Testis (tissue), 2 donors: Measurements from ENCODE around the gene HBEGF.

Source experiments
- POLR2A ChIP-seq: fragments of 450-650 bp; IDR thresholded peaks from one replicate; pipeline ENCODE4 v1.6.1; 2017; ENCODE audit warnings: antibody characterized with exemption, mild to moderate bottlenecking, moderate library complexity
- TF ChIP-seq, protein P1 (sequence below), 3 experiments: fragments of 450-650 bp in 2 of 3; fragments of 200-600 bp in 1 of 3; sonication (generic) in 1 of 3; IDR thresholded peaks; one replicate each; pipeline ENCODE4 v1.5.1; 2016 to 2019; ENCODE audit warnings: antibody characterized with exemption in 3 of 3, mild to moderate bottlenecking in 2 of 3, moderate library complexity in 1 of 3

GRCh38 chr5:140360681-140361479 lies 14.5 kb upstream of the HBEGF start:
- TF ChIP-seq, protein P1, sequence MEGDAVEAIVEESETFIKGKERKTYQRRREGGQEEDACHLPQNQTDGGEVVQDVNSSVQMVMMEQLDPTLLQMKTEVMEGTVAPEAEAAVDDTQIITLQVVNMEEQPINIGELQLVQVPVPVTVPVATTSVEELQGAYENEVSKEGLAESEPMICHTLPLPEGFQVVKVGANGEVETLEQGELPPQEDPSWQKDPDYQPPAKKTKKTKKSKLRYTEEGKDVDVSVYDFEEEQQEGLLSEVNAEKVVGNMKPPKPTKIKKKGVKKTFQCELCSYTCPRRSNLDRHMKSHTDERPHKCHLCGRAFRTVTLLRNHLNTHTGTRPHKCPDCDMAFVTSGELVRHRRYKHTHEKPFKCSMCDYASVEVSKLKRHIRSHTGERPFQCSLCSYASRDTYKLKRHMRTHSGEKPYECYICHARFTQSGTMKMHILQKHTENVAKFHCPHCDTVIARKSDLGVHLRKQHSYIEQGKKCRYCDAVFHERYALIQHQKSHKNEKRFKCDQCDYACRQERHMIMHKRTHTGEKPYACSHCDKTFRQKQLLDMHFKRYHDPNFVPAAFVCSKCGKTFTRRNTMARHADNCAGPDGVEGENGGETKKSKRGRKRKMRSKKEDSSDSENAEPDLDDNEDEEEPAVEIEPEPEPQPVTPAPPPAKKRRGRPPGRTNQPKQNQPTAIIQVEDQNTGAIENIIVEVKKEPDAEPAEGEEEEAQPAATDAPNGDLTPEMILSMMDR (IDR thresholded peaks at IDR 0.05) = no peak
- no peak for TF ChIP-seq POLR2A
